DND-41 (cell line): Measurements from ENCODE around the gene TP73.

Source experiments
- EZH2 ChIP-seq: IDR thresholded peaks from 3 replicates; pipeline ENCODE4 v1.6.1; 2012; ENCODE audit warnings: borderline replicate concordance, low read depth, mild to moderate bottlenecking, moderate library complexity, low read length, inconsistent platforms; ENCODE audit not compliant: severe bottlenecking
- TF ChIP-seq, protein P1 (sequence below): IDR thresholded peaks from 2 replicates; pipeline ENCODE4 v1.5.1; 2012; ENCODE audit warnings: borderline replicate concordance, low read length, moderate library complexity, mild to moderate bottlenecking; ENCODE audit not compliant: poor library complexity, severe bottlenecking; ENCODE audit errors: extremely low read depth

- TF ChIP-seq EZH2: no peak
- TF ChIP-seq, protein P1, sequence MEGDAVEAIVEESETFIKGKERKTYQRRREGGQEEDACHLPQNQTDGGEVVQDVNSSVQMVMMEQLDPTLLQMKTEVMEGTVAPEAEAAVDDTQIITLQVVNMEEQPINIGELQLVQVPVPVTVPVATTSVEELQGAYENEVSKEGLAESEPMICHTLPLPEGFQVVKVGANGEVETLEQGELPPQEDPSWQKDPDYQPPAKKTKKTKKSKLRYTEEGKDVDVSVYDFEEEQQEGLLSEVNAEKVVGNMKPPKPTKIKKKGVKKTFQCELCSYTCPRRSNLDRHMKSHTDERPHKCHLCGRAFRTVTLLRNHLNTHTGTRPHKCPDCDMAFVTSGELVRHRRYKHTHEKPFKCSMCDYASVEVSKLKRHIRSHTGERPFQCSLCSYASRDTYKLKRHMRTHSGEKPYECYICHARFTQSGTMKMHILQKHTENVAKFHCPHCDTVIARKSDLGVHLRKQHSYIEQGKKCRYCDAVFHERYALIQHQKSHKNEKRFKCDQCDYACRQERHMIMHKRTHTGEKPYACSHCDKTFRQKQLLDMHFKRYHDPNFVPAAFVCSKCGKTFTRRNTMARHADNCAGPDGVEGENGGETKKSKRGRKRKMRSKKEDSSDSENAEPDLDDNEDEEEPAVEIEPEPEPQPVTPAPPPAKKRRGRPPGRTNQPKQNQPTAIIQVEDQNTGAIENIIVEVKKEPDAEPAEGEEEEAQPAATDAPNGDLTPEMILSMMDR: no peak
Observed at GRCh38 chr1:3610527-3611169, 41.7 kb upstream of the TP73 start.
